ENCODE data around the gene ADAMTS6.

- TF ChIP-seq EP300 (IDR thresholded peaks at IDR 0.05) (no peak), CTCF (IDR thresholded peaks at IDR 0.05) (no peak), RAD21 (conservative IDR thresholded peaks at IDR 0.05 in 1 of 2, IDR thresholded peaks at IDR 0.05 in 1 of 2) (no peak), BHLHE40 (IDR thresholded peaks at IDR 0.05; ENCODE audit: low read depth, low read length) (no peak), MAZ (IDR thresholded peaks at IDR 0.05; ENCODE audit: borderline replicate concordance, low read depth, low read length) (no peak), MAFK (IDR thresholded peaks at IDR 0.05; ENCODE audit: partially characterized antibody) (no peak)
These were observed 251.9 kb downstream of the ADAMTS6 start for GRCh38 chr5:65229841-65230240.
